GM21717 (cell line): ENCODE measurements around the gene ZNF653.
A peak's percentile ranks its signal among the peaks of the same experiment; 100 is the strongest.
"Not testable (repeated sequence)": the region's sequence is repeated elsewhere in the genome, so short reads cannot be mapped to it uniquely, and the experiment has no call there.

Experiments used
- ATAC-seq: cut with Tn5 transposase; IDR thresholded peaks from one replicate; pipeline ENCODE4 v1.9.1; 2021; ENCODE audit warnings: mild to moderate bottlenecking, moderate library complexity; ENCODE audit not compliant: unreplicated experiment

The ZNF653 gene

GRCh38 chr19:11435833-11436313 lies 69.8 kb downstream of the ZNF653 start:
- ATAC-seq: no peak

GRCh38 chr19:11435057-11435832 lies 70.4 kb downstream of the ZNF653 start, which contains the start of the genes ODAD3 and PRKCSH:
Gene ODAD3, minus strand, starts transcription at chr19:11435121. Its CDS starts 105 bp downstream, at chr19:11435016.
Gene PRKCSH, plus strand, starts transcription at chr19:11435635. Its CDS starts 483 bp downstream, at chr19:11436118.
- ATAC-seq: peak; percentile 80

GRCh38 chr19:11434703-11435056 lies 71.0 kb downstream of the ZNF653 start:
- ATAC-seq: peak; percentile 12

GRCh38 chr19:11433526-11433925 lies 72.1 kb downstream of the ZNF653 start:
- not testable (repeated sequence) for ATAC-seq
